Stromal cell of bone marrow (primary cell): ENCODE data around the gene ENDOD1.

ENCODE experiments used
- DNase-seq: peaks from one replicate; pipeline ENCODE4 v3.0.0-alpha.2; 2012; ENCODE audit warnings: low read depth

Gene ENDOD1

GRCh38 chr11:95175818-95176380, 86.3 kb downstream of the ENDOD1 start:
- no peak for DNase-seq
